Ishikawa (cell line): ENCODE measurements around the gene STXBP3.
A peak's percentile ranks its signal among the peaks of the same experiment; 100 is the strongest.

Experiments
- CEBPB ChIP-seq: IDR thresholded peaks from 2 replicates; pipeline ENCODE4 v1.6.1; 2012
- CREB1 ChIP-seq: IDR thresholded peaks from 2 replicates; pipeline ENCODE4 v1.6.1; 2012; ENCODE audit warnings: low read depth
- EGR1 ChIP-seq: IDR thresholded peaks from 2 replicates; pipeline ENCODE4 v1.6.1; 2012
- EP300 ChIP-seq: IDR thresholded peaks from 2 replicates; pipeline ENCODE4 v1.6.1; 2012; ENCODE audit warnings: borderline replicate concordance
- FOXM1 ChIP-seq: IDR thresholded peaks from 2 replicates; pipeline ENCODE4 v1.6.1; 2012; ENCODE audit warnings: low read depth, borderline replicate concordance
- NFIC ChIP-seq: IDR thresholded peaks from 2 replicates; pipeline ENCODE4 v1.6.1; 2012
- RAD21 ChIP-seq: IDR thresholded peaks from 2 replicates; pipeline ENCODE4 v1.6.1; 2012; ENCODE audit warnings: low read depth
- TAF1 ChIP-seq: IDR thresholded peaks from 2 replicates; pipeline ENCODE4 v1.6.1; 2012; ENCODE audit warnings: low read depth, mild to moderate bottlenecking
- TCF12 ChIP-seq: IDR thresholded peaks from 2 replicates; pipeline ENCODE4 v1.6.1; 2012; ENCODE audit warnings: low read depth
- TEAD4 ChIP-seq: IDR thresholded peaks from 2 replicates; pipeline ENCODE4 v1.6.1; 2012
- YY1 ChIP-seq: IDR thresholded peaks from 2 replicates; pipeline ENCODE4 v1.6.1; 2012; ENCODE audit warnings: low read depth
- ZBTB7A ChIP-seq: IDR thresholded peaks from 2 replicates; pipeline ENCODE4 v1.6.1; 2012; ENCODE audit warnings: low read depth
- TF ChIP-seq, protein P1 (sequence below): IDR thresholded peaks from 2 replicates; pipeline ENCODE4 v1.6.1; 2012
- TF ChIP-seq, protein P2 (sequence below): IDR thresholded peaks from 2 replicates; pipeline ENCODE4 v1.6.1; 2012; ENCODE audit warnings: low read depth, mild to moderate bottlenecking
- TF ChIP-seq, protein P3 (sequence below): IDR thresholded peaks from 2 replicates; pipeline ENCODE4 v1.6.1; 2012

Gene STXBP3

DNA sequence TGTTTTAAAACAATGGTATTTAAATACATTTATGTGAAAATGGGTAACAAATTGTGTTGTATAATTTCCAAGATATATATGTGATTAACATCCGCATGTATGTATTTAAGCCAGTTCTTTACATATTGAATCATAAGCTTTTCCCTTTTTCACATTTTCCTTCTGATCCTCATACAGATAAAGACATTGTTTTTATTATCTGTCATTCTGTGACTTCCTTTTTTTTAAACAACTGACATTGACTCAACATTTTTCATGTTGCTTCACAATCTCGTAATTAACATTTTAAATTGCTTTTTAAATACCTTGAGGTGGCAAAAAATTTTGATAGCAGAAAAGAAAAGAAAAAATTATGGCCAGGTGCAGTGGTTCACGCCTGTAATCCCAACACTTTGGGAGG is 1.4 kb downstream of the STXBP3 start:
- TF ChIP-seq, protein P1, sequence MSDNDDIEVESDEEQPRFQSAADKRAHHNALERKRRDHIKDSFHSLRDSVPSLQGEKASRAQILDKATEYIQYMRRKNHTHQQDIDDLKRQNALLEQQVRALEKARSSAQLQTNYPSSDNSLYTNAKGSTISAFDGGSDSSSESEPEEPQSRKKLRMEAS: no peak
- TF ChIP-seq CEBPB (no peak), TEAD4 (no peak)

DNA sequence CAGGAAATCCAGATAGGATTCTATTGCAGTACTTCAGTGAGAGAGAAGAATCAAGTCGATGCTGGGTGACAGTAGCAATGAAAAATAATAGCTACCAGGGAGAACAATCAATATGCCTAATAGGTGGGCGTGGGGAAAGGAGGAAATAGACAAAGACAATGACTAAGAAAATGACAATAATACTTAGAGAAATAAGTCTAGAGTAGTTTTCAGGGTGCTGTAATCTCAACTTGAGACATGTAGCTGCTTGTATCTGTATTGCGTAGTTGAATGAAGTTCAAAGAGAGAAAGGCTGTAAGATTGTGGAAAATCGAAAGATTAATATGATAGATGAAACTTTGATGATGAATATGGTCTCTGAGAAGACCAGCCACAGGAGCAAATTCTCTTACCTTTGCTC is 2.6 kb downstream of the STXBP3 start:
- TF ChIP-seq TCF12 (no peak), EP300 (no peak), NFIC (no peak), FOXM1 (no peak)
- TF ChIP-seq, protein P2, sequence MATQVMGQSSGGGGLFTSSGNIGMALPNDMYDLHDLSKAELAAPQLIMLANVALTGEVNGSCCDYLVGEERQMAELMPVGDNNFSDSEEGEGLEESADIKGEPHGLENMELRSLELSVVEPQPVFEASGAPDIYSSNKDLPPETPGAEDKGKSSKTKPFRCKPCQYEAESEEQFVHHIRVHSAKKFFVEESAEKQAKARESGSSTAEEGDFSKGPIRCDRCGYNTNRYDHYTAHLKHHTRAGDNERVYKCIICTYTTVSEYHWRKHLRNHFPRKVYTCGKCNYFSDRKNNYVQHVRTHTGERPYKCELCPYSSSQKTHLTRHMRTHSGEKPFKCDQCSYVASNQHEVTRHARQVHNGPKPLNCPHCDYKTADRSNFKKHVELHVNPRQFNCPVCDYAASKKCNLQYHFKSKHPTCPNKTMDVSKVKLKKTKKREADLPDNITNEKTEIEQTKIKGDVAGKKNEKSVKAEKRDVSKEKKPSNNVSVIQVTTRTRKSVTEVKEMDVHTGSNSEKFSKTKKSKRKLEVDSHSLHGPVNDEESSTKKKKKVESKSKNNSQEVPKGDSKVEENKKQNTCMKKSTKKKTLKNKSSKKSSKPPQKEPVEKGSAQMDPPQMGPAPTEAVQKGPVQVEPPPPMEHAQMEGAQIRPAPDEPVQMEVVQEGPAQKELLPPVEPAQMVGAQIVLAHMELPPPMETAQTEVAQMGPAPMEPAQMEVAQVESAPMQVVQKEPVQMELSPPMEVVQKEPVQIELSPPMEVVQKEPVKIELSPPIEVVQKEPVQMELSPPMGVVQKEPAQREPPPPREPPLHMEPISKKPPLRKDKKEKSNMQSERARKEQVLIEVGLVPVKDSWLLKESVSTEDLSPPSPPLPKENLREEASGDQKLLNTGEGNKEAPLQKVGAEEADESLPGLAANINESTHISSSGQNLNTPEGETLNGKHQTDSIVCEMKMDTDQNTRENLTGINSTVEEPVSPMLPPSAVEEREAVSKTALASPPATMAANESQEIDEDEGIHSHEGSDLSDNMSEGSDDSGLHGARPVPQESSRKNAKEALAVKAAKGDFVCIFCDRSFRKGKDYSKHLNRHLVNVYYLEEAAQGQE: no peak

DNA sequence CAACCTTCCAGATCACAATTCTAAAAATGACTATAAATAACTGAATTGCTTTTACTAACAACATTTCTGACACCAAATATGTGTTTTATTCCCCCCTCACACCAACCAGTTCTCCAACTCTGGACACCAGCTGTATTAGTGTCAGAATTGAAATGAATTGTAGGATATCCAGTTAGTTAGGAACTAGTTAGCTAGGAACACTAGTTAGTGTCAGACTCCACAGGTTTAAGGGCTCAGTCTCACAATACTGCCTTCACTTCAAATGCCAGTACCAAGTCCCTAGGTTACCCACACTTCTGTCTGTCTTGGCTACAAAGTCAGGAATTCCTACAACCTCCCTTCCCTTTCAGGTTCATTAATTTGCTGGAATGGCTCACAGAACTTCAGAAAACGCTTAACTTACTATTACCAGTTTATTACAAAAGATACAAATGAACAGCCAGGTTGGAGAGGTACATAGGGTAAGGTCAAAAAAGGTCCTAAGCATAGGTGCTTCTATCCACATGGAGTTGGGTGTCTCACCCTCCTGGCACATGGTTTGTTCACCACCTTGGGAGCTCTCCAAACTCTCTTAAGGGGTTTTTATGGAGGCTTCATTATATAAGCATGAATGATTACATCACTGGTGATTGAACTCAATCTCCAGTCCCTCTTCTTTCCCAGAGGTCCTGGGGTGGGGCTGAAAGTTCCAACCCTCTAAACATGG is 4.2 kb downstream of the STXBP3 start:
- peak; percentile 32; the same call in 1 of the 2 replicates for TF ChIP-seq EP300
- TF ChIP-seq, protein P1: peak; percentile 80
- TF ChIP-seq, protein P2: peak; percentile 33; the same call in 1 of the 2 replicates
- no peak for TF ChIP-seq CEBPB
- TF ChIP-seq, protein P3, sequence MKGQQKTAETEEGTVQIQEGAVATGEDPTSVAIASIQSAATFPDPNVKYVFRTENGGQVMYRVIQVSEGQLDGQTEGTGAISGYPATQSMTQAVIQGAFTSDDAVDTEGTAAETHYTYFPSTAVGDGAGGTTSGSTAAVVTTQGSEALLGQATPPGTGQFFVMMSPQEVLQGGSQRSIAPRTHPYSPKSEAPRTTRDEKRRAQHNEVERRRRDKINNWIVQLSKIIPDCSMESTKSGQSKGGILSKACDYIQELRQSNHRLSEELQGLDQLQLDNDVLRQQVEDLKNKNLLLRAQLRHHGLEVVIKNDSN: no peak
- TF ChIP-seq FOXM1: peak; percentile 22; the same call in 1 of the 2 replicates
- TF ChIP-seq CREB1: no peak
- peak; percentile 81 for TF ChIP-seq TEAD4
- no peak for TF ChIP-seq TAF1
- TF ChIP-seq ZBTB7A: no peak
- no peak for TF ChIP-seq EGR1
- TF ChIP-seq NFIC: 0 out of 2 replicates have a peak, but pooled peaks have one; percentile 21
- TF ChIP-seq TCF12: no peak; the same call in 1 of the 2 replicates
- no peak for TF ChIP-seq YY1
- TF ChIP-seq RAD21: no peak

DNA sequence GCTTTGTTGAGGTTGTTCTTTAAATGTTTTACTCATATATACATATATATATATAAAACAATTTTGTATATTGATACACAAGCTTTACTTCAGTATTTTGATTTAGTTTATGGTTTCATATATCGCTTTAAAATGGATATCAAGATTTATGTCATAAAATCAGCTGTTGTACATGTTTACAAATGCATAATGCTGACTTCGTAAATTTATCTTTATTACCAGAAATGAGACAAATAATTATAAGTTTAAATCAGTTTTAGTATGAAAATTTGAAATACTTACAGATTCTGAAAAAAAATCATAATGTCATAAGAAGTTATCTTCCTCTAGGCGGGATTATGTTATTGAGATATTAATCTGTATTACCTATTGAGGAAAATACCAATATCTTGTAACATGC is 6.9 kb downstream of the STXBP3 start:
- no peak for TF ChIP-seq TAF1
- TF ChIP-seq, protein P2: no peak
- TF ChIP-seq CREB1: no peak
- TF ChIP-seq CEBPB: no peak
- no peak for TF ChIP-seq EGR1
- no peak for TF ChIP-seq ZBTB7A
- TF ChIP-seq, protein P3: no peak
- TF ChIP-seq RAD21: no peak
- TF ChIP-seq FOXM1: no peak
- no peak for TF ChIP-seq EP300
- TF ChIP-seq TCF12: no peak
- no peak for TF ChIP-seq YY1

DNA sequence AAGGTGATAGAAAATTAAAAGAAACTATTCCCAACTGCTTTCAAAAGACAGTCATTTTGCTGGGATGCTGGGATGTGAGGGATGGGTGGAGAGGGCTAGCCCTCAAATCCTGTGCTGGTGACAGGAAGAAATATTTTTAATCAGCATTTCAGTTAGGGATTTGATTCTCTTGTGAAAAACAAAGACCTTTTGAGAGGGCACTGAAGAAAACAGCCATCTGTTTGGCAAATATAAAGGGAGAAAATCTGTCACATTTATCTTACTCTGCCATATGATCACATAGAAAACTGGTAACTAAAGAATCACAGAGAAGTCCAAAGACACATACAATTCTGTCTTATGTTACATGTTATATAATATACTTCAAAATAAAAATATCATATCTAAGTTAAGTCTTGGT is 12.3 kb downstream of the STXBP3 start:
- TF ChIP-seq YY1 (no peak), RAD21 (no peak), EGR1 (no peak), NFIC (no peak), EP300 (no peak), TEAD4 (no peak), ZBTB7A (no peak), CREB1 (no peak), TAF1 (no peak), FOXM1 (no peak), TCF12 (no peak), CEBPB (no peak)
- TF ChIP-seq, protein P3: no peak
- TF ChIP-seq, protein P2: no peak
- TF ChIP-seq, protein P1: no peak
